Neural cell (in vitro differentiated cells): Measurements from ENCODE around the gene CD177.
"Not testable (repeated sequence)": the region's sequence is repeated elsewhere in the genome, so short reads cannot be mapped to it uniquely, and the experiment has no call there.

Experiments
- CTCF ChIP-seq: fragments of 450-650 bp; IDR thresholded peaks from 2 replicates; pipeline ENCODE4 v1.5.1; 2014; ENCODE audit warnings: antibody characterized with exemption, mild to moderate bottlenecking, moderate library complexity; ENCODE audit not compliant: poor library complexity, severe bottlenecking
- EP300 ChIP-seq: fragments of 450-650 bp; conservative IDR thresholded peaks from 2 replicates; pipeline ENCODE4 v1.6.1; 2014; ENCODE audit warnings: antibody characterized with exemption, mild to moderate bottlenecking, moderate library complexity; ENCODE audit not compliant: poor library complexity, severe bottlenecking
- EZH2 ChIP-seq: fragments of 200-600, 300-800 bp; shearing (Covaris generic), sonication (generic); IDR thresholded peaks from 2 replicates; pipeline ENCODE4 v1.6.1; 2014; ENCODE audit warnings: antibody characterized with exemption, low read length, borderline replicate concordance, mild to moderate bottlenecking; ENCODE audit not compliant: insufficient read depth, poor library complexity, severe bottlenecking
- MXI1 ChIP-seq: fragments of 450-650 bp; conservative IDR thresholded peaks from 2 replicates; pipeline ENCODE4 v1.6.1; 2014; ENCODE audit warnings: antibody characterized with exemption, mild to moderate bottlenecking; ENCODE audit not compliant: poor library complexity, severe bottlenecking
- POLR2AphosphoS5 ChIP-seq: IDR thresholded peaks from 2 replicates; pipeline ENCODE4 v1.6.1; 2012
- RAD21 ChIP-seq: fragments of 450-650 bp; conservative IDR thresholded peaks from 2 replicates; pipeline ENCODE4 v1.6.1; 2014; ENCODE audit warnings: antibody characterized with exemption, mild to moderate bottlenecking, moderate library complexity
- REST ChIP-seq: IDR thresholded peaks from 2 replicates; pipeline ENCODE4 v1.6.1; 2012; ENCODE audit warnings: borderline replicate concordance
- SMC3 ChIP-seq: fragments of 450-650 bp; conservative IDR thresholded peaks from 2 replicates; pipeline ENCODE4 v1.6.1; 2014; ENCODE audit warnings: antibody characterized with exemption, mild to moderate bottlenecking, moderate library complexity; ENCODE audit not compliant: poor library complexity
- TAF1 ChIP-seq: IDR thresholded peaks from 2 replicates; pipeline ENCODE4 v1.6.1; 2012; ENCODE audit warnings: low read depth

GRCh38 chr19:43356749-43357148 lies 3.3 kb downstream of the CD177 start:
- not testable (repeated sequence) for TF ChIP-seq CTCF, POLR2AphosphoS5, TAF1, EZH2, EP300, SMC3, RAD21, REST, MXI1
